Endothelial cell of umbilical vein (primary cell): ENCODE results near the gene TESMIN. TPM values are rescaled to one million over a fixed set of nuclear protein-coding genes. Genes with fewer than 3 reads are reported as not detected.

Experiments used
- BruUV-seq: library from RNA; stranded (reverse); fragments of 400-500 nt; replicated peaks from 2 replicates; lab custom pipeline; 2021; lab: Mats Ljungman, UMichigan
- CTCF ChIA-PET: fragments of 300-600, 350-600 bp; sonication (Branson Sonifier 250); formaldehyde crosslinking; loops from one replicate; lab custom pipeline; 2021; ENCODE audit warnings: antibody characterized with exemption, inconsistent platforms; lab: Charles Lee
- POLR2A ChIA-PET: fragments of 300-600, 350-600 bp; sonication (Branson Sonifier 250); formaldehyde crosslinking; loops from one replicate; lab custom pipeline; 2021; ENCODE audit warnings: antibody characterized with exemption, inconsistent platforms; lab: Charles Lee
- DNase-seq: peaks from one replicate; pipeline ENCODE4 v3.0.0-alpha.2; 2011; ENCODE audit warnings: low read depth, low spot score
- FAIRE-seq: peaks from 2 replicates; lab custom pipeline; 2011; peaks lifted over from hg19 to GRCh38; lab: Jason Lieb, UNC
- H2AFZ ChIP-seq: 2 replicates; pipeline ENCODE4 v1.6.0; 2012; ENCODE audit warnings: low read depth, low read length, control low read depth, inconsistent platforms
- H3K27ac ChIP-seq: 2 replicates; pipeline ENCODE4 v1.5.1; 2011; ENCODE audit warnings: low read depth, mild to moderate bottlenecking, control low read depth, low read length, moderate library complexity; ENCODE audit not compliant: insufficient read depth
- H3K27me3 ChIP-seq, 2 experiments: 2 replicates each; pipeline versions ENCODE4 v1.6.0 to v1.6.1; 2011; ENCODE audit warnings: low read length in 2 of 2, mixed read lengths in 1 of 2; ENCODE audit not compliant: control insufficient read depth in 2 of 2, insufficient read depth in 2 of 2
- H3K36me3 ChIP-seq, 2 experiments: 2 replicates in 1 of 2; 3 replicates in 1 of 2; pipeline ENCODE4 v1.5.1; 2011; ENCODE audit warnings: low read length in 2 of 2, mild to moderate bottlenecking in 1 of 2, moderate library complexity in 1 of 2; ENCODE audit not compliant: control insufficient read depth in 2 of 2, insufficient read depth in 2 of 2; ENCODE audit errors: extremely low read depth in 1 of 2
- H3K4me1 ChIP-seq: 3 replicates; pipeline ENCODE4 v1.5.1; 2011; ENCODE audit warnings: mild to moderate bottlenecking, low read length; ENCODE audit not compliant: control insufficient read depth, insufficient read depth; ENCODE audit errors: extremely low read depth
- H3K4me2 ChIP-seq: 2 replicates; pipeline ENCODE4 v1.6.1; 2011; ENCODE audit warnings: low read length, control low read depth, mixed read lengths; ENCODE audit not compliant: insufficient read depth
- H3K4me3 ChIP-seq, 3 experiments: fragments of 200-600 bp in 1 of 3; sonication (generic), shearing (Covaris generic) in 1 of 3; replicated peaks in 1 of 3; 2 replicates each; pipeline ENCODE4 v1.5.1; 2011 to 2016; ENCODE audit warnings: control low read depth in 3 of 3, low read length in 3 of 3, mild to moderate bottlenecking in 2 of 3, inconsistent platforms in 1 of 3, low read depth in 1 of 3, moderate library complexity in 1 of 3; ENCODE audit not compliant: insufficient read depth in 1 of 3
- H3K79me2 ChIP-seq: 2 replicates; pipeline ENCODE4 v1.6.0; 2012; ENCODE audit warnings: low read length, inconsistent platforms; ENCODE audit not compliant: control insufficient read depth, insufficient read depth
- H3K9ac ChIP-seq: replicated peaks from 2 replicates; pipeline ENCODE3; 2011; ENCODE audit warnings: low read length, control low read depth; ENCODE audit not compliant: insufficient read depth; ENCODE audit errors: extremely low read depth
- H3K9me1 ChIP-seq: replicated peaks from 3 replicates; pipeline ENCODE4 v1.6.0; 2011; ENCODE audit warnings: mild to moderate bottlenecking, low read length; ENCODE audit not compliant: control insufficient read depth, insufficient read depth; ENCODE audit errors: extremely low read depth
- H3K9me3 ChIP-seq: replicated peaks from 2 replicates; pipeline ENCODE4 v1.5.1; 2012; ENCODE audit warnings: low read length, inconsistent platforms; ENCODE audit not compliant: control insufficient read depth, insufficient read depth
- H4K20me1 ChIP-seq: replicated peaks from 2 replicates; pipeline ENCODE3; 2011; ENCODE audit warnings: mild to moderate bottlenecking, low read length; ENCODE audit not compliant: control insufficient read depth, insufficient read depth; ENCODE audit errors: extremely low read depth
- EZH2 ChIP-seq: IDR thresholded peaks from 2 replicates; pipeline ENCODE4 v1.6.1; 2012; ENCODE audit warnings: borderline replicate concordance, low read depth, mild to moderate bottlenecking, moderate library complexity, low read length, inconsistent platforms; ENCODE audit not compliant: severe bottlenecking
- FOS ChIP-seq: IDR thresholded peaks from 2 replicates; pipeline ENCODE4 v1.6.1; 2011; ENCODE audit warnings: mild to moderate bottlenecking, low read length, moderate library complexity, borderline replicate concordance; ENCODE audit not compliant: insufficient read depth
- GATA2 ChIP-seq: IDR thresholded peaks from 2 replicates; pipeline ENCODE4 v1.7.0; 2011; ENCODE audit warnings: low read depth, mild to moderate bottlenecking, moderate library complexity, mixed read lengths, low read length; ENCODE audit not compliant: insufficient read length, insufficient read depth
- JUN ChIP-seq: IDR thresholded peaks from 2 replicates; pipeline ENCODE4 v1.6.1; 2011; ENCODE audit warnings: borderline replicate concordance, low read depth; ENCODE audit not compliant: insufficient read length, insufficient read depth
- MYC ChIP-seq: IDR thresholded peaks from one replicate; pipeline ENCODE4 v1.6.1; 2011; ENCODE audit warnings: mild to moderate bottlenecking, low read depth, low read length
- POLR2A ChIP-seq: IDR thresholded peaks from 2 replicates; pipeline ENCODE4 v1.6.1; 2012; ENCODE audit warnings: low read depth, mild to moderate bottlenecking, control low read depth, low read length
- POLR2AphosphoS5 ChIP-seq: IDR thresholded peaks from 2 replicates; pipeline ENCODE4 v1.6.1; 2012; ENCODE audit warnings: low read depth, mild to moderate bottlenecking, control low read depth, low read length, moderate library complexity; ENCODE audit not compliant: insufficient read depth
- dilution Hi-C: fragments of 300-500 bp; cut with MboI; formaldehyde crosslinking; loops from one replicate; pipeline ENCODE4 v1.15.0; 2019; ENCODE audit warnings: low sequenced_read_pairs; ENCODE audit not compliant: extremely low pct_ligation_motif_present
- intact Hi-C: fragments of 100-400 bp; cut with micrococcal nuclease; formaldehyde crosslinking; loops from one replicate; pipeline ENCODE4 v1.10.0; 2022
- polyA plus RNA-seq, 4 experiments: library from polyadenylated mRNA; depleted of rRNA in 3 of 4; stranded (reverse) in 3 of 4; unstranded in 1 of 4; fragments of >200 nt; gene quantifications; 2 replicates each; pipeline versions ENCODE4 v1.2.1 to v1.2.3, GENCODE V29; 2011 to 2012; ENCODE audit warnings: missing spikeins in 1 of 4
- total RNA-seq: library from RNA; stranded (reverse); gene quantifications from 2 replicates; pipeline ENCODE4 v1.2.3, GENCODE V29; 2021
- TF ChIP-seq, protein P1 (sequence below), 2 donors: IDR thresholded peaks; 1 replicate in 1 of 2; 2 replicates in 1 of 2; pipeline ENCODE4 v1.5.1; 2011; ENCODE audit warnings: low read length in 2 of 2, mild to moderate bottlenecking in 2 of 2, moderate library complexity in 2 of 2, control low read depth in 1 of 2, inconsistent platforms in 1 of 2, low read depth in 1 of 2; ENCODE audit not compliant: insufficient read depth in 1 of 2; ENCODE audit errors: extremely low read depth in 1 of 2
- TF ChIP-seq, protein P2 (sequence below): IDR thresholded peaks from 2 replicates; pipeline ENCODE4 v1.6.1; 2011; ENCODE audit not compliant: insufficient read depth, insufficient read length

TESMIN gene
- total and polyA plus RNA-seq, 2 donors (not counting 3 experiments of a cell fraction or from before 2014, with no cell fraction given): 1.7 to 6.1 TPM

DNA sequence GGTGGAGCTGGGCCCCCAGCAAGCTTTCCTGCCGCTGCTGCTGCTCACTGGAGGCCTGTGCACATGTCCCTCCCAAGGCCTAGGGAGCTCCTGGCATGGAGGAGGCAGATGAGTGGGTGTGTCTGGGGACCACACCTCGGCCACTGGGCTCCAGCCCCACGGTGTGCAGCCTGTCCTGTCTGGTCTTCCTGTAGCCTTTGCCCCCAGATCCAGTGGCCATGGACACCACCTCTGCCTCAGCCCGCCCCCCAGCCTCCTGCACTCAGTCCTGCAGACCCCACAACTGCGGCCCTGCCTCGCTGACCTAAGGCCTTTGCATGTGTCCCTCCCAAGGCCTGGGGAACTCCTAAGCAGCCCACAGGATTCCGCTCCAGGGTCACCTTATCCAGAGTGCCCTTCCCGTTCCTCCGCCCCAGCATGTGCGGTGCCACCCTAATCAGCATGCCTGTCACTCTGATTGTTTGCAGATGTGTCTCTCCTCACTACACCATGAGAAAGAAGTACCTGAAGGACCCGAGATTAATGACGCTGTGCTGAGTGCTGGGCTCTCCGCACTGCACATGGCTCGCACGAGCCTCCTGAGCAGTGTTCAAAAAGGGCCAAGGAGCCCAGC is 58.3 kb downstream of the TESMIN start:
- H3K27ac ChIP-seq: no peak overlapping the region
- no peaks in the 10 kb centered on the region for H3K79me2 ChIP-seq
- no peak overlapping the region for H3K4me2 ChIP-seq
- dilution Hi-C loops: no loop called here
- H3K9ac ChIP-seq: no peak overlapping the region
- H4K20me1 ChIP-seq: no peaks in the 10 kb centered on the region
- peaks cover 2 to 17% of the 10 kb centered on the region in 2 experiments for H3K27me3 ChIP-seq
- no peaks in the 10 kb centered on the region for H3K9me3 ChIP-seq
- FAIRE-seq (no peak), DNase-seq (no peak)
- ChIA-PET POLR2A (no interaction called here), CTCF (no interaction called here)
- H3K4me1 ChIP-seq: no peaks in the 10 kb centered on the region
- TF ChIP-seq, protein P1, sequence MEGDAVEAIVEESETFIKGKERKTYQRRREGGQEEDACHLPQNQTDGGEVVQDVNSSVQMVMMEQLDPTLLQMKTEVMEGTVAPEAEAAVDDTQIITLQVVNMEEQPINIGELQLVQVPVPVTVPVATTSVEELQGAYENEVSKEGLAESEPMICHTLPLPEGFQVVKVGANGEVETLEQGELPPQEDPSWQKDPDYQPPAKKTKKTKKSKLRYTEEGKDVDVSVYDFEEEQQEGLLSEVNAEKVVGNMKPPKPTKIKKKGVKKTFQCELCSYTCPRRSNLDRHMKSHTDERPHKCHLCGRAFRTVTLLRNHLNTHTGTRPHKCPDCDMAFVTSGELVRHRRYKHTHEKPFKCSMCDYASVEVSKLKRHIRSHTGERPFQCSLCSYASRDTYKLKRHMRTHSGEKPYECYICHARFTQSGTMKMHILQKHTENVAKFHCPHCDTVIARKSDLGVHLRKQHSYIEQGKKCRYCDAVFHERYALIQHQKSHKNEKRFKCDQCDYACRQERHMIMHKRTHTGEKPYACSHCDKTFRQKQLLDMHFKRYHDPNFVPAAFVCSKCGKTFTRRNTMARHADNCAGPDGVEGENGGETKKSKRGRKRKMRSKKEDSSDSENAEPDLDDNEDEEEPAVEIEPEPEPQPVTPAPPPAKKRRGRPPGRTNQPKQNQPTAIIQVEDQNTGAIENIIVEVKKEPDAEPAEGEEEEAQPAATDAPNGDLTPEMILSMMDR (IDR thresholded peaks at IDR 0.05; ENCODE audit: extremely low read depth in 1 of 2, insufficient read depth in 1 of 2, low read depth in 1 of 2, low read length in 2 of 2): no peak
- TF ChIP-seq POLR2AphosphoS5: no peak
- no peak for TF ChIP-seq EZH2
- TF ChIP-seq GATA2: no peak
- TF ChIP-seq JUN: no peak
- no peak for TF ChIP-seq FOS
- no peak for TF ChIP-seq POLR2A
- TF ChIP-seq, protein P2, sequence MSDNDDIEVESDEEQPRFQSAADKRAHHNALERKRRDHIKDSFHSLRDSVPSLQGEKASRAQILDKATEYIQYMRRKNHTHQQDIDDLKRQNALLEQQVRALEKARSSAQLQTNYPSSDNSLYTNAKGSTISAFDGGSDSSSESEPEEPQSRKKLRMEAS: no peak
- TF ChIP-seq MYC: no peak
- intact Hi-C loops: no loop called here
- H2AFZ ChIP-seq: no peak overlapping the region
- H3K4me3 ChIP-seq: no peak overlapping the region
- no TSS peak for BruUV-seq
- H3K36me3 ChIP-seq: no peaks in the 10 kb centered on the region
- no peaks in the 10 kb centered on the region for H3K9me1 ChIP-seq
